ENCODE data around the gene MARCHF9. TPM values are rescaled to one million over a fixed set of nuclear protein-coding genes. Genes with fewer than 3 reads are reported as not detected.

The MARCHF9 gene
- total RNA-seq, 1 donor from 2014 or later = 11.3 TPM

DNA sequence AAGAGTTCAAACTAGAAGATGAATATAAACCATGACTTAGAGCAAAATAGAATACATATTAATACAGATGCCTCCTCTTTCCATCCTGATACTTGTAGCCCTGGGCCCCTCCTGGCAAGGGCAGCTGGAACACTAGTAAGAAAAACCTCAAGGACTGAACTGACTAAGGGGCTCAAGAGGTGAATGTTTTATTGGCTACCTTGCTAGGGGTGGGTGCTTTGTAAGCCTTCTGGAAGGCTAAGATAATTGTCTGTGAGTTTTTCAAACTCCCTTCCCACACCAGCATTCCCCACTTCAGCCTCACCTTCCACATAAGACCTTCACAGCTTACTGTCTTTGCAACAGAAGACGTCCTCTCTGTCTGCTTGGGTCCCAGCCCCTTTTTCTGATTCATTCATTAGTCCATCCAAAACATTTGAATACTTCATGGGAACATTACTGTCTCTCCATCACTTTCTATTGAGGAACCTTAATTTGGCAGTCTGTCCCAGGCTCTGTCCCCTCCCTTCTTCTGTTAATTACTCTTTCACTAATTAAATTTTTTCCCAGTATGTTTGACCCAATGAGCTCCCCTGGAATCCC lies 1.1 kb upstream of the MARCHF9 start:
- DNase-seq (ENCODE audit: low spot score) = no peak

DNA sequence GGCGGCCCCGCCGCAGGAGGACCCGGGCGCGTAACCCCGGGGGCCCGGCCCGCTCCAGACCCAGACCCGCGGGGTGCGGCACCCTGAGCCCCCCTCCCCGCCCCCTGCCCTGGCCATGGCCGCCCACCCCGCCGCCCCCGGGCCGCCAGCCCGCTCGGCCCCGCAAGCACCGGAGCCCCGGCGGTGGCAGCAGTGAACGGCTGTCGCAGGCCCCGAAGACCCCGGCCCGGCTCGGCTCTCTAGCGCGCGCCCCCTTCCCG lies 221 bp downstream of the MARCHF9 start:
- DNase-seq (ENCODE audit: low spot score) = no peak

DNA sequence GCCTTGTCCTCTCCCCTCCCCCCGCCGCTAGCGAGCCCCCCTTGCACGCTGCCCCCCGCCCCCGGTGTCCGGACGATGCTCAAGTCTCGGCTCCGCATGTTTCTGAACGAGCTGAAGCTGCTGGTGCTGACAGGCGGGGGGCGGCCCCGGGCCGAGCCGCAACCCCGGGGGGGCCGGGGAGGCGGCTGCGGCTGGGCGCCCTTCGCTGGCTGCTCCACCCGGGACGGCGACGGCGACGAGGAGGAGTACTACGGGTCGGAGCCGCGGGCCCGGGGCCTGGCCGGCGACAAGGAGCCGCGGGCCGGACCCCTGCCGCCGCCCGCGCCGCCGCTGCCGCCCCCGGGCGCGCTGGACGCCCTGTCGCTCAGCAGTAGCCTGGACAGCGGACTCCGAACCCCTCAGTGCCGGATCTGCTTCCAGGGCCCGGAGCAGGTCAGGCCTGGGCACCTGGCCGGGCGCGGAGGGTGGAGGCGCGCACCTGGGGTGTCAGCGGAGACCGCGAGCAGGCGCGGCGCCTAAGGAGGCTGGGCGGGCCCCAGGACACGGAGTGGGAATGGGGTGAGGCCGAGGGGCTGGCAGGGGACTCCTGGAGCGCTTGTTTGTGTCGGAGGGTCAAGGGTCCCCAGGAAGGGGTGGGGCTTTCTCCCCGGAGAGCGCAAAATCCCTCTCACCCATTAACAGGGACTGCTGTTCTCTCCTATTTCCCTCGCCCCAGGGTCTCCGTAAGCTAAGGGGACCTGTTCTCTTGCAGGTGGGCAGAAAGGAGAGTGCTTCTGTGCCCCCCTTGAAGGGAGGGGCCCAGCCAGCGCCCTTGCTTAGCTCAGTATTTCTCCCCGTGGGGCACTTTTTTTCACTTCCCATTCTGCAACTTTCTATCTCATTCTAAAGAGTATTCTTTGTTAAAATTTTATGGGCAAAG lies 810 bp downstream of the MARCHF9 start:
- DNase-seq (ENCODE audit: low spot score) = no peak

DNA sequence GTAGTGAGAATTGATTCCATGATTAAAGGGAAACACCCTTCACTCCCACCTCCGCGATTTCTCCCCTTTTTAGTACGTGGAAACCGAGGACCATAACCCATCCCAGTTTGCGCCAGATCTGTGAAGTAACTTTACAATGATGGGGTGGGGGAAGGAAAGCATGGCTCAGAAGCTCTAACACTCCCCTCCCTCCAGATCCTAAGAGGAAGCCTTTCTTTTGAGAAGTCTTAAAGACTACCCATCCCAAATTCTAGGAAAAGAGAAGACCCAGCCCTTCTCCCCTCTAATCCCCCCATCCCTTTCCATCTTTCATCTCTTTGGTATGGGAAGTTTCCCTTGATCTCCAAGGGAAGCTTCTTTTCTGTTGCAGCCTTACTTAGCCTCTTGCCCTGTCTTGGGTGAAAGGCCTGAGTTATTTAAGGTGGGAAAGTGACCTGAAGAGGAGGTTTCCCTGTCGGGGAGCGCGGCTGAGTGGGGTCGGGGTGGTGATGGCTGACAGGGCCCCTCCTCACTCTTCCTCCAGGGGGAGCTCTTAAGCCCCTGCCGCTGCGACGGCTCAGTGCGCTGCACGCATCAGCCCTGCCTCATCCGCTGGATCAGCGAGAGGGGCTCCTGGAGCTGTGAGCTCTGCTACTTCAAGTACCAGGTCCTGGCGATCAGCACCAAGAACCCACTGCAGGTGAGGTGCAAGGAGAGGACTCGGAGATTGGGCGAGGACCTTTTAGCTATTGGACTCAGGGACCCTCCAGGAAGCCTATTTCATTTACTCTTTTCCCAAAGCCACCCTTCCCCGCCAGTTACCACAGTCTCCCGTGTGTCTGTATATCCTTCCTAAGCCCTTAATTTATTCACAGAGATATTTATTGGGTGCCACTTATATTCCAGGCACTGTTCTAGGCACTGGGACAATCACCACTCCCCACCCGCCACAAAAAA lies 1.8 kb downstream of the MARCHF9 start:
- no peak for DNase-seq (ENCODE audit: low spot score)

DNA sequence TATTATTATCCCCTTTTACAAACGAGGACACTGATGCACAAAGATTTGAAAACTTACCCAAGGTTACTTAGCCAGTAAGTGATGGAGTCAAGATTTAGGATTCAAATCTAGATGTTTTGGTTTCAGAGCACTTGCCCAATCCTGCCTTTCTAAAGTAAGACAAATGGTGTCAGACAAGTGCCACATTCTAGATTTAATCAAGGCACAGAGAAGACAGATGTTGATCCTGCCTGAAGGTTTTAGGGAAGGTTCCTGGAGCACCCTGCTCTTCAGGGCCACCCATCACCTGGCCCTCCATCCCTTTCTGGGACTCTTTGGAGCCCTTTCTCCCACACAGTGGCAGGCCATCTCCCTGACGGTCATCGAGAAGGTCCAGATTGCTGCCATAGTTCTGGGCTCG lies 2.9 kb downstream of the MARCHF9 start:
- no peak for DNase-seq (ENCODE audit: low spot score)

DNA sequence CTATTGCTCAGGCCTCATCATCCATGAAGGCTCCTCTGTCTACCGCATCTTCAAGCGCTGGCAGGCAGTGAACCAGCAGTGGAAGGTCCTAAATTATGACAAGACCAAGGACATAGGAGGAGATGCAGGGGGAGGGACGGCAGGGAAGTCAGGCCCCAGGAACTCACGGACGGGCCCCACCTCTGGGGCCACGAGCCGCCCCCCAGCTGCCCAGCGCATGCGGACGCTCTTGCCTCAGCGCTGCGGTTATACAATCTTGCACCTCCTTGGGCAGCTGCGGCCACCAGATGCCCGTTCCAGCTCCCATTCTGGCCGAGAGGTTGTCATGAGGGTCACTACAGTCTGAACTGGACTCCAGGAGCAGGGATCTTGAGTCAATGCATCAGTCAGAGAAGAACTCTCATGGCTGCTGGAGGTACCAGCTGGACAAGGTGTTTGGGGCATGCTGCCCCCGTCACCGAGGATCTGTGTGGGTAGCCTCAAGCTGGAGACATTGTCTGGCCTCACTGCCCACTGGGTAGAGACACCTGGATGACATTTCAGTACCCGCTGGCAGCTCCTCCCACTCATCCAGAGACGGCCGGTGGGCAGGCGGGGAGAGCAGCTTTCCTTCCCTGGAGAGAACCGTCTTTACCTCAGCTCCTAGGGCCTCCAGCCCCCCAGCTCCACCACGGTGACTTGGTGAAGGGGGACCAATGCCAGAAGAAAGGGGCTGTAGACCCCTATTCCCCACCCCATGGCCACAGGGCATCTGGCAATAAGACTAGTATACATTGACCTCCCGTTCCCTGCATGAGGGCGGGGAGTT lies 3.9 kb downstream of the MARCHF9 start:
- DNase-seq (ENCODE audit: low spot score) = no peak

DNA sequence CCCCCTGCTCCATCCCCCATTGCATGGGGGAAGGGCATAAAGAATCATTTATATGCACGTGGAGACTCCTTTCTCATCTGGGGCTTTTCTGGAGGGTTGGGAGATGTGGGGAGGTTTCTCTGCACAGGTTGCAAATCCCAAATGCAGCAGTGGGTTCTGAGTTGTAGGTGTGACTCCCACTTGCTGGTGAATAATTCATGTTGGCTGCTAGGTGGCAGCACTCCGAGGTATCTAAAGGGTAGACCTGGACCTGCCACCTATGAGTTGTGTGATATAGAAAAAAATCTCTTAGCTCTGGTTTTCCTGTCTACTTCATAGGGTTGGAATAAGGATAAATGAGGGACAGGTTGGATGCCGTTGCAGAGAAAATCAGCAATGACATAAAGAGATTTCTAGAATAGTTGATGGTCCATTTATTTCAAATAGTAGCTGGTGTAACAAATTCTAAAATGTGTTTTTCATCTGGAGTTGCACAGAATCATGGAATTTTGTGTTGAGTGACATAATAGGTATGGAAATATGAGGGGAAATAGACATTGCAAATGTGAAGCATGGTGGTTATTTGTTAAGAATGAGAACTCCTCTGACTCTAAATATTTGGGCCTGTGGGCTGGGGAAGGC lies 4.6 kb downstream of the MARCHF9 start:
- no peak for DNase-seq (ENCODE audit: low spot score)

DNA sequence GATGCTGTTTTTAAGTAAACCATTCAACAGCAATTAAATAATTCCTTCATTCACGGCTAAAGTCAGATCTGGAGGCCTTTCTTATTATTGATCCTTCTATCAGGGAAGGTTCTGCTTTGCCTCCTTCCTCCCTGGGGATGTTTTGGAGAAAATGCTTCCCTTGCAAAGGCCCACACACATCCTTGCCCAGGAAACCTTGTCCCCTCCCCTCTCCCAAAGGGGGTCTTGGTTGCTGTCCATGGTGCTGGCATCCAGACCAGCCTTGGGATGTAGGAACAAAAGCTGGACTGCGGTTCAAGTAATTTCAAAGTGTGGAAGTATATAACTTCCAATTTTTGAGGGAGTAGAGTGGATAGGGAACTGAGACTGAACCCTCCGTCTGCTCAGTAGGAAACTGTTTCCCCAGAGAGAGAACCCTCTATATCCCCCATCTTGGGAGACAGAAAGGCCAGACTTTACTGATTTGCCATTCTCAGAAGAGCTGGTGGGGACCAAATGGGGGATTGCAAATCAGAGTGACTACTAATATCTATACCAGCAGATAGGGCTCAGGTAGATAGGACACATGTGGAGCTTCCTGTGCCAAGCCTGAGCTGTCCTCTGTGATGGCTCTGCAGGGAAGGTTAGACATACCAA lies 5.6 kb downstream of the MARCHF9 start:
- DNase-seq (ENCODE audit: low spot score) = no peak

DNA sequence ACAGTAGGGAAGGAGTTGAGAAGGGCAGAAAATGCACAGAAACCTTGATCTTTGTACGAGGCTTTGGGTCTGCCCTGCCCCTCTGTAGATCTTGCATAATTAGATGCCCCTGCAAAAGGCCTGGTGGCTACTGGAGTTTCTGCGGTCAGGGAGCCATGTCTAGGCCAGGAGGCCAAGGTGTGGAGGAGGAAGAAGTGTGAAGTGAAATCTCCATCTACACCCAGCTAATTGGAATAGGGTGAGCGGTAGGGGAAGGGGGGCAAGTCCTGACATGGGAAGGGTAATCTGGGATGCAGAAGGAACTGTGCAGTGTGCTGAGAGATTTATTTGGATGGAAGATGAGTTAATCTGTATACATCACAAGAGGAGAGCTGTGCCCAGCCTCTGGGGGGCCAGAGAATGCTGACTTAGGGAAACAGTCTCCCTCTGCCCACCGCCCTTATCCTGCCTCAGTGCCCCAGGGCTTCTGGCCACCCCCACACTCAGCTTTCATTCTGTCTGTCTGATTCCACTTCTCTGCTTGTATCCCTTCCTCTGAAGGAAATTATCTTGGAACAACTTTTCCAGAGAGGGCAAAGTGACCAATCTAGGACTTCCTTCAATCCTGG lies 6.6 kb downstream of the MARCHF9 start:
- no peak for DNase-seq (ENCODE audit: low spot score)

DNA sequence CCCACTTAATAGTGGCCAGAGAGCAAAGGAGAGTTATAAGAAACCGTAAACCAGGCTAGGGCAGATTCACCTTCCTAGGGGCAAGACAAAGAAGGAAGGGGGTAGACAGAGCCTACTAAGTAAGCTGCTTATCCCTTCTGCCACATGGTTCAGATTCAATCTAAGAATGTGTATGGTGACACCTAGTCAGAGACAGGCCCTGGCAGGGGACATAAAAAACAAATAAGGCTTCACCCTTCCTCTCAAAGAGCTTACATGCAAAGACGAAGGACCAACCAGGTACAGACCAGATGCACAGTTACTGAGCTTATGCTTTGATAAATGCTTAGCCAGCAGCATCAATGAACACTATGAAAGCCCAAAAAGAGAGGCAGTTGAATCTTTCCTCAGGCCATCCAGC lies 7.6 kb downstream of the MARCHF9 start:
- no peak for DNase-seq (ENCODE audit: low spot score)

DNA sequence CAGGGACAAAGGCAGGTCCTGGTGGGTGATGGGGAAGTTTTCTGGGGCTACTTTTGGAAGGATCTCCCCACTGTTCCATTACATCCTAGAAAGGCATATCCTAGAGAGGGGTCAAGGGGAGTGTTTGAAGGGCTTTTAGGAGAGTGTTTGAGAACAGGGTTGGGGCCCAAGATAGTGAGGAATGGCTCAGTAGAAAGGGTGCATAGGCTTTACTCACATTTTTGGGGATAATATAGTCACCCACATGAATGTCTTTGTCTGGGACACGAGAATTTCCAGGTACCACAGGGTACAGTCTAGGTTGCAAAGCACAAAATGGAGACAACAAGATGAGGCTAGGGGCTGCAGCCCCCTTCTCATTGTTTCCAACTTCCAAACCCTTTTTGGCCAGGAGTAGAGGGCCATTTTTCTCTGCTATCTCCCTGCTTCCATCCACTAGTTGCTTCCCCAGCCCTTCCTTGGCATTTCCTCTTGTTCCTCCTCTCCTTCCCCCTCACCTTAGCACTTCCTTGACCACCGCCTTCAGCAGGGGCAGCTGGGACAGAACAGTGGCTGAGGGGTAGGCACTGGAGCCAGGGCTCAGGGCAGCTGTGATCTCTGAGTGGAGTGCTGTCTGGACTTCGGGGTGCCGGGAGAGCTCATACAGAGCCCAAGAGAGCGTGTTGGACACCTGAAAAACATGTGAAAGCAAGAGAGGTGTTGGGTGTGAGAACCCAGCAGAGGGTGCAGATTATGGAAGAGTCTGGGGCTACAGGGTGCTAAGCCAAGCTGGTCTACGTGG lies 9.2 kb downstream of the MARCHF9 start:
- DNase-seq (ENCODE audit: low spot score) = no peak

DNA sequence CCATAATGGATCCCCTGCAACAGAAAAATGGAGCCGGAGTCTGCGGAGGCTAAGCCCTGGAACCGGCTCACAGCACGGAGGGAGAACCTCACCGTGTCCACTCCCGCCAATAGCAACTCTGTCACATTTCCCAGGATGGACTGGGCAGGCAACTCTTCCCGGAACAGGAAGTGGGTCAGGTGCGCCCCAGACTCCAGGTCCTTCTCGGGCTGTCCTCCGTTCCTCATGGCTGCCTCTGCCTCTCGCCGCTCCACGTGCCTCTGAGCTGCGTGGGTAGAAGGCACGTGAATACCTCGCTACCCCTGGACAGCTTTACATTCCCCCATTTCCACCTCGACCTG lies 9.7 kb downstream of the MARCHF9 start:
- no peak for DNase-seq (ENCODE audit: low spot score)

DNA sequence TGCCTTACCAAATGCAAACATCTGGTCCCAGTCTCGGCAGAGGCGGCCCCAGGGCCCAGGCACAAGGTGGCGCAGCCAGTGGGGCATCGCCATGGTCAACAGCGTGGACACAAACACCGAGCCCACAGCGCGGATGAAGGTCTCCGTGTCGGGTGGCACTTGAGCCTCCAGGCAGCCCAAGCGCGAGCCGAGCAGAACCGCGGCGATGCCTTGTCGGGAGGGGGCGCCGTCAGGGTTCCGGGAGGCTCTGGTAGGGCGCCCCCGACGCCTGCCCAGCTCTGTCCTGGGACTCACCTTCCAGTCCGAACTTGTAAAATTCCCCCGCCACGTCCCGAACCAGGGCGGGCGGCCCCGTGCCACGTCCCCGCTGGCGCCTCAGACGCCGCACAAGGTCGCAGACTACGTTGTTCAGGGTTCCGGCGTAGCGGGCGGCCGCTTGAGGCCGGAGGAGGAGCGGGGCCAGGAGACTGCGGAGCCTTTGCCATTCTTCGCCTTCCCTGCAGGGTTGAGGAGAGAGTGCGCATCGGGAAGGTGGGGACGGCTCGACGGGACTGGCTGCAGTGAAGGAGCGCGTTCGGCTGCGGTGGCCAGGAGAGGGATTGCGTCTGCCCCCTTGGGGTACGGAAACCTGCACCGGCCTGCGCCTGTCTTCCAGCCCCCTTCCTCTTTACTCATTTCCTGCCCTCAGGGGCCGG lies 10.2 kb downstream of the MARCHF9 start:
- no peak for DNase-seq (ENCODE audit: low spot score)

DNA sequence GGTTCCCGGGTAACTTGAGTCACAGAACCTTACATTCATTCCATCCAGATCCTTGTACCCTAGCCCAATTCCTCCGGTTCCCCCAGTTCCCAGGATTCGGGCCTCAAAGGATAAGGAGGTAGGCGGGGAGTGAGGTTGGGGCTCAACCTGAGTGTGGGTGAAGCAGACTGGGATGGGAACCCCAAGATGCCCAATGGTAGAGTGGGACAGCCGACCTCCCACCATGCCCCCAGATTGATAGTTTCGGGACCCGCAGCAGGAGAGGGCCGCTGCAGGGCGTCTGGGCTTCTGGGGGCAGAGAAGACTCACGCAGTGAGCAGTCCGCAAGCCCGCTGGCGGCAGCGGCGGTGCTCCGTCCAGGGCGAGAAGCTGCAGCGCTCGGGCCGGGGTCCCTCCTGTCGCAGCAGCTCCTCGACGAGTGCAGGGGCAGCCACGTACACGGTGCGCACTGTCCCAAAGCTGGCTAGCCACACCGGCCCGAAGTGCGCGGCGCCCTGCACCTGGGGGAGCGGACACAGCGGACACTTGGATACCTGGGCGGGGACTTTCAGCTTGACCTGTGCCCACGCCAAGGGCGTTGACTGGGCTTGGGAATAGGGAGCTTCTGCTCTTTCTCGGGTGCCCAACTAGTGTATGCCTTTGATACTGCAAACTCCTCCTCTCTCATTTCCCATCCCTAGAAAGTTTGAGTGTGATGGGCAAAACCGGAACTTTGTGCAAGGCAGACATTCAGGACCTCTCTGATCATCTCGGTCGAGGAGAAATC lies 11.0 kb downstream of the MARCHF9 start:
- no peak for DNase-seq (ENCODE audit: low spot score)

DNA sequence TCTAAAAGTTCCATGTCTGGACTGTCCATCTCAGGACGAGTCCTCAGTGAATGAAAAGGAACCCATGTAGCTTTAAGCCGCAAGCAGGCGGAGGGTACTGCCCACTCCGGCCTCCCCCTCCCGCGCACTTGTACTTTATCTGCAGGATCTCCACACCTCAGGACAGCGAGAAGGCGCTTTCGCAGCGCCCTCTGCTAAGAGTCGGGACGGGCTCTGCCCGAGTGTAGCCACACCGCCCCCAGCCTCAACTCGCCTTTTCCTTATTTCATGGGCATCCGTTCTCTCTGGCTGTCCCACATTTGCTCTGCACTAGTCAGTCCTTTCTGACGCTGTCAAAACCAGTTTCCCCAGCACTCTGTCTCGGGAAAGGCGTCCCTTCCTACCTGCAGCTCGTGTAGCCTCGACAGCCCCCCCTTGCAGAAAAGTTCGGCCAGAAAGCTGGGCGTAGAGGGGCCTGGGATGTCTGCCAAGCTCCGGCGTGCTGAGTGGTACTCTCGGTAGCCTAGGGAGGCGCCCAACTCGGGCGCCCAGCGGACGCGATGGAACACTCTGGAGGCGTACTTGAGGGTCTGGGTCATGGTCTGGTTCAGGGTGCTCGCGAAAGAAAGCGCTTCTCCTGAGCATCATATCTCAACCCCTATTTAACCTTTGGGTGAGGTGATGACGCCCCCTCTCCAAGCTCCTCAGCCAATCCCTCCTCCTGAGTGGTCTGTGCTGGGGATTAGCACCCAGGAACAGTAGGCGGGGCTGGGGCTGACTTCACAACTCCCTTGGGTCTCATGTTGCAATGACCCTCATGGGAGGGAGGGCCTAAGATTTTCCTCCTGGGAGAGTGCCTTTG lies 11.8 kb downstream of the MARCHF9 start, which contains the start of gene CYP27B1:
TSS of gene CYP27B1 (minus strand) at position 615 of the 841 bp plus-strand sequence. CDS start at position 578, 37 bp downstream.
- peak; percentile 89 for DNase-seq (ENCODE audit: low spot score)

DNA sequence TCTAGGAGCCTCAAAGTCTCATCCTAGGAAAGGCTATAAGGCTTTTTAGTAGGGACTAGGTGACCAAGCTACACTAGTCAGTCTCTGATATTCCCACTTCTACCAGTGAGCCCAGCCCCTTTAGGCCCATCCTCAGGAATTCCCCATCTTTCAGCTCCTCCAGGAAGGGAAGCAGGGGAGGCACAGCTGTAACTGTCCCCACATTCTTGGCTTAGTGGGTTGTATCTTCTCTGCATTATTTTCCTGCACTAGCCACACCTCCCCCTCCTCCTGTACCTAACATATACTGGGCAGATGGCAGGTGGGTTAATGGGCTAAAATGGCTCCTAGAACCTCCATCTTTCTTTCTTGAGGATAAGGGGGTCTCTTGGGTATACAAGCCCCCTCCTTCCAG lies 12.4 kb downstream of the MARCHF9 start:
- no peak for DNase-seq (ENCODE audit: low spot score)

DNA sequence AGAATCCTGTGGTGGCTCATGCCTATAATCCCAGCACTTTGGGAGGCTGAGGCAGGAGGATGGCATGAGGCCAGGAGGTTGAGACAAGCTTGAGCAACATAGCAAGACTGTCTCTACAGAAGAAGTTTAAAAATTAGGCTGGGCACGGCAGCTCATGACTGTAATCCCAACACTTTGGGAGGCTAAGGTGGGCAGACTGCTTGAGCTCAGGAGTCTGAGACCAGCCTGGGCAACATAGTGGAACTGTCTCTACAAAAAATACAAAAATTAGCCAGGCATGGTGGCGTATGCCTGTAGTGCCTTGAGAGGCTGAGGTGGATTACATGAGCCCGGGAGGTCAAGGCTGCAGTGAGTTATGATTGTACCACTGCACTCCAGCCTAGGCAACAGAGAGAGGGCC lies 13.0 kb downstream of the MARCHF9 start:
- DNase-seq (ENCODE audit: low spot score) = peak; percentile 8
